ENCODE measurements around the gene OGG1. TPM values are rescaled to one million over a fixed set of nuclear protein-coding genes. Genes with fewer than 3 reads are reported as not detected.

OGG1 gene
- total RNA-seq, 1 donor from 2014 or later, result 22.2 TPM

GRCh38 chr3:9727743-9728142, 22.0 kb upstream of the OGG1 start:
- no peaks in the 10 kb centered on the region for H3K9me3 Mint-ChIP-seq (ENCODE audit: unreplicated experiment)
- peaks cover 18% of the 10 kb centered on the region for H3K27me3 Mint-ChIP-seq (ENCODE audit: unreplicated experiment)
- TF ChIP-seq, protein P1, sequence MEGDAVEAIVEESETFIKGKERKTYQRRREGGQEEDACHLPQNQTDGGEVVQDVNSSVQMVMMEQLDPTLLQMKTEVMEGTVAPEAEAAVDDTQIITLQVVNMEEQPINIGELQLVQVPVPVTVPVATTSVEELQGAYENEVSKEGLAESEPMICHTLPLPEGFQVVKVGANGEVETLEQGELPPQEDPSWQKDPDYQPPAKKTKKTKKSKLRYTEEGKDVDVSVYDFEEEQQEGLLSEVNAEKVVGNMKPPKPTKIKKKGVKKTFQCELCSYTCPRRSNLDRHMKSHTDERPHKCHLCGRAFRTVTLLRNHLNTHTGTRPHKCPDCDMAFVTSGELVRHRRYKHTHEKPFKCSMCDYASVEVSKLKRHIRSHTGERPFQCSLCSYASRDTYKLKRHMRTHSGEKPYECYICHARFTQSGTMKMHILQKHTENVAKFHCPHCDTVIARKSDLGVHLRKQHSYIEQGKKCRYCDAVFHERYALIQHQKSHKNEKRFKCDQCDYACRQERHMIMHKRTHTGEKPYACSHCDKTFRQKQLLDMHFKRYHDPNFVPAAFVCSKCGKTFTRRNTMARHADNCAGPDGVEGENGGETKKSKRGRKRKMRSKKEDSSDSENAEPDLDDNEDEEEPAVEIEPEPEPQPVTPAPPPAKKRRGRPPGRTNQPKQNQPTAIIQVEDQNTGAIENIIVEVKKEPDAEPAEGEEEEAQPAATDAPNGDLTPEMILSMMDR (IDR thresholded peaks at IDR 0.05; ENCODE audit: unreplicated experiment), result no peak
- no peak for DNase-seq (ENCODE audit: low spot score)
- peak overlapping the region; percentile 2 for H3K27ac Mint-ChIP-seq (ENCODE audit: unreplicated experiment)
- H3K4me3 Mint-ChIP-seq (ENCODE audit: unreplicated experiment), result no peak overlapping the region
- H3K36me3 Mint-ChIP-seq (ENCODE audit: low read depth, unreplicated experiment), result peaks cover 8% of the 10 kb centered on the region
- H3K4me1 Mint-ChIP-seq (ENCODE audit: unreplicated experiment), result peaks cover 27% of the 10 kb centered on the region

DNA sequence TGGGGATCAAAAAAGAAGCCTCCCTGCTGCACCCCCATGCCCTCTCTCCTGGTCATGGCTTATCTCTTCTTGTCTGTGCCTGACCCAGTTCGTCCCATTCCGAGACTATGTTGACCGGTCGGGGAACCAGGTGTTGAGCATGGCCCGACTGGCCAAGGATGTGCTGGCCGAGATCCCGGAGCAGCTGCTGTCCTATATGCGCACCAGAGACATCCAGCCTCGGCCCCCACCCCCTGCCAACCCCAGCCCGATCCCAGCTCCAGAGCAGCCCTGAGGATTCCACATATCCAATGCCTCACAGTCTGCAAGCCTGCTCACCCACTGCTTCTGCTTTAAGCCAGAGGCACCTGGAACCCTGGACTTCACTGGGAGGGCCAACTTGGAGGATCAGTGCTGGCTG, 20.3 kb upstream of the OGG1 start:
- Mint-ChIP-seq H3K27me3 (ENCODE audit: unreplicated experiment) (peaks cover 22% of the 10 kb centered on the region), H3K9me3 (ENCODE audit: unreplicated experiment) (no peaks in the 10 kb centered on the region), H3K4me3 (ENCODE audit: unreplicated experiment) (no peak overlapping the region), H3K27ac (ENCODE audit: unreplicated experiment) (peak overlapping the region; percentile 7), H3K4me1 (ENCODE audit: unreplicated experiment) (peaks cover 42% of the 10 kb centered on the region), H3K36me3 (ENCODE audit: low read depth, unreplicated experiment) (peaks cover 17% of the 10 kb centered on the region)
- no peak for DNase-seq (ENCODE audit: low spot score)
- TF ChIP-seq, protein P1 (IDR thresholded peaks at IDR 0.05; ENCODE audit: unreplicated experiment), result no peak

DNA sequence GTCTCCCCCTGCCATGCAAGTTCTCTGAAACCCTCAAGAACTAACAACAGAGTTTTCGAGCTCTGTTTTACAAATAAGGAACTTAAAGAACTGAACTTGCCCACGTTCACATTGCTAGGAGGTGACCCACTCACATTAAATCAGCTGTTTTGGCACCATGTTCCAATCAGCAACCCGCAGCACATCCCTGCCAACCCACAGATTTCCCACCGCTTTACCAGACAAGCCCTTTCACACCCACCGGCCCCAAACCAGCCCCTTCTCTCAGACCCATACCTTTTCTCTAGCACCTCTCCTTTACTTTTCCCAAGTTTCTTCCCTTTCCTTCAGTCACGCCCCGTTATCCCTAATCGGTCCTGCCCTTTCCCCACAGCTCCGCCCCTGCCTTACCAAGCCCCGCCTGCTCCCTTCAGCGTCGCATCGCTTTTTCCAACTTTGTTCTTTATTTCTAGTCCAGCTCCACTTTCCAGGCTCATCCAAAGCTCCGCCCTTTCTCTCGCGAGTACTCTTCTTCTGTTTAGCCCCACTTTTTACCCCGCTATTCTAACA, 19.0 kb upstream of the OGG1 start:
- no peak for DNase-seq (ENCODE audit: low spot score)
- Mint-ChIP-seq H3K27ac (ENCODE audit: unreplicated experiment) (peak overlapping the region; percentile 92), H3K27me3 (ENCODE audit: unreplicated experiment) (peaks cover 23% of the 10 kb centered on the region), H3K9me3 (ENCODE audit: unreplicated experiment) (no peaks in the 10 kb centered on the region), H3K4me3 (ENCODE audit: unreplicated experiment) (peak overlapping the region; percentile 94), H3K4me1 (ENCODE audit: unreplicated experiment) (peaks cover 48% of the 10 kb centered on the region), H3K36me3 (ENCODE audit: low read depth, unreplicated experiment) (peaks cover 25% of the 10 kb centered on the region)
- TF ChIP-seq, protein P1 (IDR thresholded peaks at IDR 0.05; ENCODE audit: unreplicated experiment), result no peak

GRCh38 chr3:9731206-9732079, 18.3 kb upstream of the OGG1 start, which contains the start of gene BRPF1:
BRPF1 (plus strand) TSS chr3:9731735; CDS start chr3:9734141, 2,406 bp downstream.
- TF ChIP-seq, protein P1 (IDR thresholded peaks at IDR 0.05; ENCODE audit: unreplicated experiment), result no peak

More at GRCh38 chr3:9731206-9732079, 18.3 kb upstream of the OGG1 start, which contains the start of gene BRPF1:
- Mint-ChIP-seq H3K4me3 (ENCODE audit: unreplicated experiment) (peak within 1 kb of the TSS; percentile 98), H3K9me3 (ENCODE audit: unreplicated experiment) (no peaks in the 10 kb centered on the region), H3K36me3 (ENCODE audit: low read depth, unreplicated experiment) (peaks cover 29% of the 10 kb centered on the region), H3K27ac (ENCODE audit: unreplicated experiment) (peak within 1 kb of the TSS; percentile 96), H3K27me3 (ENCODE audit: unreplicated experiment) (peaks cover 21% of the 10 kb centered on the region), H3K4me1 (ENCODE audit: unreplicated experiment) (peaks cover 51% of the 10 kb centered on the region)
- DNase-seq (ENCODE audit: low spot score), result peak; percentile 99
